Measurements from ENCODE around the gene ALK. TPM values are rescaled to one million over a fixed set of nuclear protein-coding genes. Genes with fewer than 3 reads are reported as not detected.

Gene ALK
- total RNA-seq, 1 experiment from 2014 or later: not detected

DNA sequence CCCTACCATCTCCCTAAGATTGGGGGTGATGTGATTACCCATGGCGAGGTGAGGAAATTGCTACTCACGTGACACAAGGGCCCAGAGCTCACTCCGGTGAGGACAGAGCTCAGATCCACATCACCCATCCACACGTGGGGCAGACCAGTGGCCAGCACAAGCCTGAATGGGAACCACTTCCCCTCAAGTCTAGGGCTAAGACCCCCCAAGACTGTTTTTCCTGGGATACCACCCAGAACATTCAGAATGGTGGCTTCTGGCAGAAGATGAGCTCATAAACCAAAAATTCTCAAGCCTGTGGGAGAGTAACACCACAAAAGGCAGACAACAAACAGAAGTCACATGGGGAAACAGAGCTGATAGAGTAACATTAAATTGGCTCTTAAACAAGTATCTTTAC is 321.4 kb downstream of the ALK start:
- no peaks in the 10 kb centered on the region for H3K27me3 ChIP-seq (ENCODE audit: insufficient read depth, low read length)
- H2AK5ac ChIP-seq (ENCODE audit: insufficient read length, low read length): no peak overlapping the region
- no peak overlapping the region for H2BK12ac ChIP-seq (ENCODE audit: insufficient read length, low read depth, low read length)
- no peak overlapping the region for H2BK5ac ChIP-seq (ENCODE audit: insufficient read length, low read length)
- H2BK20ac ChIP-seq (ENCODE audit: low read depth, low read length, poor library complexity, severe bottlenecking): no peak overlapping the region
- TF ChIP-seq, protein P1, sequence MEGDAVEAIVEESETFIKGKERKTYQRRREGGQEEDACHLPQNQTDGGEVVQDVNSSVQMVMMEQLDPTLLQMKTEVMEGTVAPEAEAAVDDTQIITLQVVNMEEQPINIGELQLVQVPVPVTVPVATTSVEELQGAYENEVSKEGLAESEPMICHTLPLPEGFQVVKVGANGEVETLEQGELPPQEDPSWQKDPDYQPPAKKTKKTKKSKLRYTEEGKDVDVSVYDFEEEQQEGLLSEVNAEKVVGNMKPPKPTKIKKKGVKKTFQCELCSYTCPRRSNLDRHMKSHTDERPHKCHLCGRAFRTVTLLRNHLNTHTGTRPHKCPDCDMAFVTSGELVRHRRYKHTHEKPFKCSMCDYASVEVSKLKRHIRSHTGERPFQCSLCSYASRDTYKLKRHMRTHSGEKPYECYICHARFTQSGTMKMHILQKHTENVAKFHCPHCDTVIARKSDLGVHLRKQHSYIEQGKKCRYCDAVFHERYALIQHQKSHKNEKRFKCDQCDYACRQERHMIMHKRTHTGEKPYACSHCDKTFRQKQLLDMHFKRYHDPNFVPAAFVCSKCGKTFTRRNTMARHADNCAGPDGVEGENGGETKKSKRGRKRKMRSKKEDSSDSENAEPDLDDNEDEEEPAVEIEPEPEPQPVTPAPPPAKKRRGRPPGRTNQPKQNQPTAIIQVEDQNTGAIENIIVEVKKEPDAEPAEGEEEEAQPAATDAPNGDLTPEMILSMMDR (conservative IDR thresholded peaks at IDR 0.05): no peak
- H3K27me3 Mint-ChIP-seq (ENCODE audit: low read depth): no peaks in the 10 kb centered on the region
- no peak overlapping the region for H3K56ac ChIP-seq (ENCODE audit: insufficient read length, low read depth, low read length)
- no peaks in the 10 kb centered on the region for H3K9me3 ChIP-seq (ENCODE audit: control insufficient read depth, low read depth, low read length)
- H3K27ac ChIP-seq (ENCODE audit: insufficient read length, low read depth, low read length): no peak overlapping the region
- peaks cover 2 to 3% of the 10 kb centered on the region in 2 experiments; a peak in 2 of 5 replicates for H3K9me3 Mint-ChIP-seq
- no peaks in the 10 kb centered on the region for H3K79me1 ChIP-seq (ENCODE audit: insufficient read depth, low read depth, low read length, poor library complexity, severe bottlenecking)
- H3K18ac ChIP-seq (ENCODE audit: insufficient read length, low read depth, low read length): no peak overlapping the region
- no peaks in the 10 kb centered on the region for H4K20me1 ChIP-seq (ENCODE audit: control insufficient read depth, insufficient read depth, insufficient read length)
- H2BK15ac ChIP-seq (ENCODE audit: low read depth, low read length): no peak overlapping the region
- no peak overlapping the region for H2BK120ac ChIP-seq (ENCODE audit: low read depth, low read length, poor library complexity, severe bottlenecking)
- no peak overlapping the region for H3K14ac ChIP-seq (ENCODE audit: insufficient read depth, low read length)
- no peak overlapping the region for H4K5ac ChIP-seq (ENCODE audit: insufficient read length, low read depth, low read length)
- no peak overlapping the region for H3K27ac Mint-ChIP-seq
- H3K4ac ChIP-seq (ENCODE audit: low read depth, low read length): no peak overlapping the region
- H2AFZ ChIP-seq (ENCODE audit: low read length): no peak overlapping the region
- peaks cover 4% of the 10 kb centered on the region; the same call in 1 of the 2 replicates for H3K4me1 ChIP-seq (ENCODE audit: insufficient read depth, low read length)
- no peak overlapping the region for H3K4me2 ChIP-seq (ENCODE audit: insufficient read depth, insufficient read length, low read length)
- no peak overlapping the region for H3K23ac ChIP-seq (ENCODE audit: insufficient read length, low read depth, low read length)
- no peak overlapping the region for H3T11ph ChIP-seq (ENCODE audit: low read length)
- H3K36me3 Mint-ChIP-seq (ENCODE audit: insufficient read depth in 1 of 3, low read depth in 3 of 3): peaks cover 0 to 3% (median 0%) of the 10 kb centered on the region in 3 experiments; a peak in 1 of 7 replicates
- no CpG with 5 or more reads among the region's 4 CpGs for WGBS (ENCODE audit: extremely low coverage, insufficient read length, low lambda C conversion rate)
- H3K79me2 ChIP-seq (ENCODE audit: insufficient read depth, low read length): no peaks in the 10 kb centered on the region
- no peak overlapping the region for H4K91ac ChIP-seq (ENCODE audit: insufficient read length, low read depth, low read length)
- H4K8ac ChIP-seq (replicated peaks; ENCODE audit: insufficient read length, low read depth, low read length): no peak overlapping the region
- no peak for DNase-seq
- no peak overlapping the region for H3K4me3 Mint-ChIP-seq
- no peak overlapping the region for H3K9ac ChIP-seq (ENCODE audit: extremely low read depth, insufficient read length, low read length)
- peaks cover 39 to 40% of the 10 kb centered on the region in 2 experiments for H3K4me1 Mint-ChIP-seq
- no peaks in the 10 kb centered on the region for H3K23me2 ChIP-seq (ENCODE audit: insufficient read length, low read depth, low read length, poor library complexity, severe bottlenecking)
